SK-N-SH (cell line): Measurements from ENCODE around the gene MUSK. TPM values are rescaled to one million over a fixed set of nuclear protein-coding genes. Genes with fewer than 3 reads are reported as not detected.
A peak's percentile ranks its signal among the peaks of the same experiment; 100 is the strongest.

Source experiments
- CTCF ChIA-PET: fragments of 300-600, 350-600 bp; formaldehyde crosslinking; extraction: SDS; loops from one replicate; lab custom pipeline; 2021; lab: Yijun Ruan, JAX
- POLR2A ChIA-PET: fragments of 350-600 bp; sonication (Branson Sonifier 250); formaldehyde crosslinking; extraction: SDS; loops from one replicate; lab custom pipeline; 2020; ENCODE audit warnings: antibody characterized with exemption, inconsistent platforms; lab: Yijun Ruan, JAX
- DNase-seq: peaks from one replicate; pipeline ENCODE4 v3.0.0; 2012
- H2AFZ ChIP-seq: fragments of 200-600 bp; sonication (generic); 2 replicates; pipeline ENCODE4 v1.8.1; 2016; ENCODE audit warnings: antibody characterized with exemption, mild to moderate bottlenecking, low read depth
- H3F3A ChIP-seq: fragments of 200-600 bp; sonication (generic); replicated peaks from 2 replicates; pipeline ENCODE3; 2016; ENCODE audit warnings: antibody characterized with exemption, mild to moderate bottlenecking; ENCODE audit not compliant: insufficient read depth
- H3K27ac ChIP-seq, 2 experiments: fragments of 200-500 bp in 1 of 2; fragments of 200-600 bp in 1 of 2; sonication (Bioruptor generic) in 1 of 2; sonication (generic), shearing (Covaris generic) in 1 of 2; 2 replicates each; pipeline versions ENCODE4 v1.5.1 to v1.6.1; 2014 to 2016; ENCODE audit warnings: low read depth in 2 of 2, inconsistent platforms in 1 of 2, low read length in 1 of 2, mild to moderate bottlenecking in 1 of 2, mixed read lengths in 1 of 2
- H3K27me3 ChIP-seq: fragments of 200-600 bp; sonication (generic), shearing (Covaris generic); 2 replicates; pipeline ENCODE4 v1.6.1; 2016; ENCODE audit warnings: mixed run types; ENCODE audit not compliant: insufficient read depth
- H3K36me3 ChIP-seq, 2 experiments: fragments of 200-500 bp in 1 of 2; fragments of 200-600 bp in 1 of 2; sonication (Bioruptor generic) in 1 of 2; sonication (generic) in 1 of 2; replicated peaks in 1 of 2; 2 replicates each; pipeline versions ENCODE3 to v1.5.1; 2014 to 2016; ENCODE audit warnings: low read length in 1 of 2, mild to moderate bottlenecking in 1 of 2; ENCODE audit not compliant: insufficient read depth in 2 of 2, control insufficient read depth in 1 of 2
- H3K4me1 ChIP-seq, 2 experiments: fragments of 200-500 bp in 1 of 2; fragments of 200-600 bp in 1 of 2; sonication (Bioruptor generic) in 1 of 2; sonication (generic), shearing (Covaris generic) in 1 of 2; 2 replicates each; pipeline versions ENCODE4 v1.5.1 to v1.6.1; 2014 to 2016; ENCODE audit warnings: low read depth in 1 of 2, low read length in 1 of 2, mixed run types in 1 of 2; ENCODE audit not compliant: insufficient read depth in 2 of 2, control insufficient read depth in 1 of 2
- H3K4me2 ChIP-seq: fragments of 200-600 bp; sonication (generic), shearing (Covaris generic); 2 replicates; pipeline ENCODE4 v1.6.1; 2017; ENCODE audit warnings: mixed run types
- H3K4me3 ChIP-seq, 2 experiments: fragments of 200-500 bp in 1 of 2; fragments of 200-600 bp in 1 of 2; sonication (Bioruptor generic) in 1 of 2; sonication (generic), shearing (Covaris generic) in 1 of 2; 2 replicates each; pipeline versions ENCODE4 v1.5.1 to v1.8.1; 2014 to 2016; ENCODE audit warnings: low read depth in 2 of 2, inconsistent platforms in 1 of 2, low read length in 1 of 2, mild to moderate bottlenecking in 1 of 2, mixed read lengths in 1 of 2, moderate library complexity in 1 of 2
- H3K79me2 ChIP-seq: fragments of 200-600 bp; sonication (generic); 2 replicates; pipeline ENCODE4 v1.8.1; 2017; ENCODE audit warnings: mild to moderate bottlenecking; ENCODE audit not compliant: insufficient read depth
- H3K9ac ChIP-seq: fragments of 200-600 bp; sonication (generic); 2 replicates; pipeline ENCODE4 v1.6.1; 2017; ENCODE audit warnings: mixed run types
- H3K9me2 ChIP-seq: fragments of 200-600 bp; sonication (generic); 2 replicates; pipeline ENCODE4 v1.6.1; 2017; ENCODE audit warnings: mixed run types
- H3K9me3 ChIP-seq: fragments of 200-600 bp; sonication (generic); 2 replicates; pipeline ENCODE4 v1.6.1; 2017; ENCODE audit warnings: mixed run types, mild to moderate bottlenecking, moderate library complexity
- H4K20me1 ChIP-seq: fragments of 200-600 bp; sonication (generic); 2 replicates; pipeline ENCODE4 v1.6.1; 2017; ENCODE audit warnings: mild to moderate bottlenecking, mixed run types; ENCODE audit not compliant: insufficient read depth
- EP300 ChIP-seq, 2 experiments: IDR thresholded peaks; 2 replicates each; pipeline versions ENCODE4 v1.4.0 to v1.6.1; 2012; ENCODE audit warnings: borderline replicate concordance in 1 of 2, low read depth in 1 of 2, low read length in 1 of 2
- FOSL2 ChIP-seq: IDR thresholded peaks from 2 replicates; pipeline ENCODE4 v1.4.0; 2012; ENCODE audit warnings: low read depth, mild to moderate bottlenecking, moderate library complexity, borderline replicate concordance
- JUND ChIP-seq: IDR thresholded peaks from 2 replicates; pipeline ENCODE4 v1.4.0; 2012
- MEF2A ChIP-seq: IDR thresholded peaks from 2 replicates; pipeline ENCODE4 v1.4.0; 2012; ENCODE audit warnings: low read depth, borderline replicate concordance
- PBX3 ChIP-seq: IDR thresholded peaks from 2 replicates; pipeline ENCODE4; 2012
- POLR2AphosphoS5 ChIP-seq: IDR thresholded peaks from 2 replicates; pipeline ENCODE4 v1.6.1; 2012; ENCODE audit warnings: low read depth, low read length
- RCOR1 ChIP-seq: fragments of 150-350 bp; IDR thresholded peaks from 2 replicates; pipeline ENCODE4 v1.6.1; 2017; ENCODE audit warnings: antibody characterized with exemption, low read length
- RFX5 ChIP-seq: IDR thresholded peaks from 2 replicates; pipeline ENCODE4 v1.6.1; 2012; ENCODE audit warnings: mild to moderate bottlenecking, improper control_type of control experiment, low read length
- RXRA ChIP-seq: IDR thresholded peaks from 2 replicates; pipeline ENCODE4 v1.4.0; 2012; ENCODE audit warnings: low read depth, mild to moderate bottlenecking, borderline replicate concordance
- SMC3 ChIP-seq: IDR thresholded peaks from 2 replicates; pipeline ENCODE4 v1.6.1; 2012; ENCODE audit warnings: low read depth, low read length, improper control_type of control experiment
- TCF12 ChIP-seq: IDR thresholded peaks from 2 replicates; pipeline ENCODE4 v1.4.0; 2012
- TEAD4 ChIP-seq: IDR thresholded peaks from 2 replicates; pipeline ENCODE4 v1.4.0; 2012; ENCODE audit warnings: mild to moderate bottlenecking, borderline replicate concordance; ENCODE audit not compliant: insufficient read depth
- USF2 ChIP-seq: fragments of 150-350 bp; IDR thresholded peaks from 2 replicates; pipeline ENCODE4 v1.6.1; 2017; ENCODE audit warnings: antibody characterized with exemption, low read length, low read depth, borderline replicate concordance
- YY1 ChIP-seq: IDR thresholded peaks from 2 replicates; pipeline ENCODE4 v1.4.0; 2012; ENCODE audit warnings: low read depth, mild to moderate bottlenecking
- WGBS: methylation state at CpG from one replicate; pipeline ENCODE4 v1.1.6; 2017; ENCODE audit warnings: low lambda C conversion rate; 5-methylcytosine and 5-hydroxymethylcytosine counted together
- polyA plus RNA-seq, 3 experiments: library from polyadenylated mRNA; depleted of rRNA; stranded (reverse); fragments of >200 nt; gene quantifications; 2 replicates each; pipeline ENCODE4 v1.2.3, GENCODE V29; 2012
- TF ChIP-seq, protein P1 (sequence below): IDR thresholded peaks from 2 replicates; pipeline ENCODE4 v1.6.1; 2012; ENCODE audit warnings: mild to moderate bottlenecking, low read depth, low read length, moderate library complexity

The MUSK gene
- polyA plus RNA-seq, 1 of the 3 experiments (the other 2 are of a cell fraction) = not detected

DNA sequence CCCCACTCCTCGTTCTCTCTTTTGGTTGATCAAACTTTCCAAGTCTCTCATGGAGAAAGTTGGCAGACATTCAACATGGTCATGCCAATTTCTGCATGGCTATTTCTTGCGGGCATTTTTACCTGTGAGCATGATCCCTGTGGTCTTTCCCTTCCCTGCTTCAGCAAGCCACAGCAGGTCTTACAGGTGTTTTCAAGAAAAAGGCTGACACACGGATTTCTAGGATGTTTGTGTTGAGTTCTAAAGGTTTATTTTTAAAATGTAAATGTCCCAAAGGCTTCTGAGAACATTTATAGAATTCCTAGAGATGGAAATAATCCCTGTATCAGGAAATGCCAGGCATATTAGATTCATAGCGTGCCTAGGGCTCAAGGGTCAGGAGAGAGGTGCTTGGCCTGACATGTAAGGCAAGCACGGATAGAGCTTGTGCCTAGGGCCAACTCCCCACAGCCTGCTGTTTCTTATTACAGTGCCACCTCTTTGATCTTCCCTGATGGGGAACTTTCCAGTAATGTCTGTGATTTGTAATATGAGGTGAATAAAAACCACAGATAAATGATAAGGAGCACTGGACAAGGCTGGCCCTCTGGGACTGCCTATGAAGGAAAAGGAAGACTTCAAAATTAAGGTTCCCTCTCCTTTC lies 79.8 kb downstream of the MUSK start:
- ChIA-PET POLR2A (no interaction called here), CTCF (no interaction called here)
- H3F3A ChIP-seq = peaks cover 28% of the 10 kb centered on the region
- no peak overlapping the region for H3K4me3 ChIP-seq
- H3K27me3 ChIP-seq = no peaks in the 10 kb centered on the region
- no peaks in the 10 kb centered on the region for H3K9me3 ChIP-seq
- no peaks in the 10 kb centered on the region for H4K20me1 ChIP-seq
- no peak overlapping the region for H3K9ac ChIP-seq
- no peaks in the 10 kb centered on the region for H3K36me3 ChIP-seq
- 58% methylated on average over 5 of the region's 5 CpGs for WGBS
- TF ChIP-seq TCF12 = peak; percentile 93
- 0 out of 2 replicates have a peak, but pooled peaks have one; percentile 37 for TF ChIP-seq TEAD4
- TF ChIP-seq MEF2A = 0 out of 2 replicates have a peak, but pooled peaks have one; percentile 42
- TF ChIP-seq RFX5 = no peak
- TF ChIP-seq JUND = peak; percentile 31; the same call in 1 of the 2 replicates
- peak; percentile 30; the same call in 1 of the 2 replicates for TF ChIP-seq RCOR1
- no peak for TF ChIP-seq FOSL2
- no peak for TF ChIP-seq YY1
- TF ChIP-seq SMC3 = no peak
- no peak for TF ChIP-seq USF2
- peak in 1 of 2 experiments; percentile 81; a peak in 2 of 4 replicates for TF ChIP-seq EP300 (IDR thresholded peaks at IDR 0.05; ENCODE audit: borderline replicate concordance in 1 of 2, low read depth in 1 of 2, low read length in 1 of 2)
- peak; percentile 60 for TF ChIP-seq PBX3
- TF ChIP-seq POLR2AphosphoS5 = peak; percentile 54; the same call in 1 of the 2 replicates
- TF ChIP-seq RXRA = peak; percentile 43; the same call in 1 of the 2 replicates
- DNase-seq = no peak
- no peaks in the 10 kb centered on the region for H3K79me2 ChIP-seq
- no peak overlapping the region for H3K27ac ChIP-seq
- H3K4me2 ChIP-seq = peak overlapping the region; percentile 27; the same call in 1 of the 2 replicates
- no peak overlapping the region; the same call in 1 of the 2 replicates for H2AFZ ChIP-seq
- no peaks in the 10 kb centered on the region for H3K9me2 ChIP-seq
- H3K4me1 ChIP-seq = peaks cover 15 to 46% of the 10 kb centered on the region in 2 experiments

- Histone ChIP-seq H4K20me1 (no peaks in the 10 kb centered on the region), H3K4me3 (no peak overlapping the region), H3K79me2 (no peaks in the 10 kb centered on the region), H3K36me3 (no peaks in the 10 kb centered on the region), H3K9ac (no peak overlapping the region), H3F3A (peaks cover 25% of the 10 kb centered on the region), H3K27me3 (no peaks in the 10 kb centered on the region), H3K9me2 (no peaks in the 10 kb centered on the region), H3K27ac (no peak overlapping the region), H3K9me3 (no peaks in the 10 kb centered on the region), H2AFZ (no peak overlapping the region), H3K4me2 (no peak overlapping the region), H3K4me1 (peaks cover 15 to 38% of the 10 kb centered on the region in 2 experiments)
- no peak for DNase-seq
- POLR2A ChIA-PET = no interaction called here
- no peak for TF ChIP-seq RFX5
- TF ChIP-seq, protein P1, sequence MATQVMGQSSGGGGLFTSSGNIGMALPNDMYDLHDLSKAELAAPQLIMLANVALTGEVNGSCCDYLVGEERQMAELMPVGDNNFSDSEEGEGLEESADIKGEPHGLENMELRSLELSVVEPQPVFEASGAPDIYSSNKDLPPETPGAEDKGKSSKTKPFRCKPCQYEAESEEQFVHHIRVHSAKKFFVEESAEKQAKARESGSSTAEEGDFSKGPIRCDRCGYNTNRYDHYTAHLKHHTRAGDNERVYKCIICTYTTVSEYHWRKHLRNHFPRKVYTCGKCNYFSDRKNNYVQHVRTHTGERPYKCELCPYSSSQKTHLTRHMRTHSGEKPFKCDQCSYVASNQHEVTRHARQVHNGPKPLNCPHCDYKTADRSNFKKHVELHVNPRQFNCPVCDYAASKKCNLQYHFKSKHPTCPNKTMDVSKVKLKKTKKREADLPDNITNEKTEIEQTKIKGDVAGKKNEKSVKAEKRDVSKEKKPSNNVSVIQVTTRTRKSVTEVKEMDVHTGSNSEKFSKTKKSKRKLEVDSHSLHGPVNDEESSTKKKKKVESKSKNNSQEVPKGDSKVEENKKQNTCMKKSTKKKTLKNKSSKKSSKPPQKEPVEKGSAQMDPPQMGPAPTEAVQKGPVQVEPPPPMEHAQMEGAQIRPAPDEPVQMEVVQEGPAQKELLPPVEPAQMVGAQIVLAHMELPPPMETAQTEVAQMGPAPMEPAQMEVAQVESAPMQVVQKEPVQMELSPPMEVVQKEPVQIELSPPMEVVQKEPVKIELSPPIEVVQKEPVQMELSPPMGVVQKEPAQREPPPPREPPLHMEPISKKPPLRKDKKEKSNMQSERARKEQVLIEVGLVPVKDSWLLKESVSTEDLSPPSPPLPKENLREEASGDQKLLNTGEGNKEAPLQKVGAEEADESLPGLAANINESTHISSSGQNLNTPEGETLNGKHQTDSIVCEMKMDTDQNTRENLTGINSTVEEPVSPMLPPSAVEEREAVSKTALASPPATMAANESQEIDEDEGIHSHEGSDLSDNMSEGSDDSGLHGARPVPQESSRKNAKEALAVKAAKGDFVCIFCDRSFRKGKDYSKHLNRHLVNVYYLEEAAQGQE = no peak
- no peak for TF ChIP-seq TCF12
- TF ChIP-seq FOSL2 = no peak
- no peak for TF ChIP-seq JUND
- TF ChIP-seq SMC3 = no peak
- TF ChIP-seq EP300 (IDR thresholded peaks at IDR 0.05; ENCODE audit: borderline replicate concordance in 1 of 2, low read depth in 1 of 2, low read length in 1 of 2) = no peak
- 56% methylated on average over 1 of the region's 1 CpG for WGBS
- CTCF ChIA-PET = no interaction called here
Measured at GRCh38 chr9:110750272-110750671, 81.7 kb downstream of the MUSK start.
